Breast epithelium (tissue), 4 donors: Measurements from ENCODE around the gene PLEKHM2. TPM values are rescaled to one million over a fixed set of nuclear protein-coding genes. Genes with fewer than 3 reads are reported as not detected.

Experiments used
- DNase-seq, 2 donors: peaks; one replicate each; pipeline ENCODE4 v3.0.0-alpha.2; 2019; ENCODE audit warnings: low spot score in 2 of 2
- H3K27ac ChIP-seq, 2 donors: fragments of 200-600 bp; sonication (generic) in 1 of 2; one replicate each; pipeline ENCODE4 v1.5.1; 2016 to 2019; ENCODE audit warnings: mild to moderate bottlenecking in 1 of 2
- H3K27me3 ChIP-seq, 2 donors: fragments of 200-600 bp; sonication (generic) in 1 of 2; one replicate each; pipeline versions ENCODE4 v1.5.1 to v1.6.0; 2017 to 2019; ENCODE audit warnings: control low read depth in 1 of 2, mild to moderate bottlenecking in 1 of 2
- H3K36me3 ChIP-seq: fragments of 200-600 bp; one replicate; pipeline ENCODE4 v1.5.1; 2019
- H3K4me1 ChIP-seq, 2 donors: fragments of 200-600 bp; sonication (generic); one replicate each; pipeline ENCODE4 v1.5.1; 2016 to 2019; ENCODE audit warnings: control low read depth in 1 of 2
- H3K4me3 ChIP-seq, 3 donors: fragments of 200-600 bp; sonication (generic); 1 replicate in 2 of 3; 2 replicates in 1 of 3; pipeline ENCODE4 v1.5.1; 2016 to 2019; ENCODE audit warnings: mild to moderate bottlenecking in 3 of 3, moderate library complexity in 2 of 3
- H3K9me3 ChIP-seq, 2 donors: fragments of 200-600 bp; sonication (generic) in 1 of 2; one replicate each; pipeline ENCODE4 v1.5.1; 2016 to 2019; ENCODE audit warnings: control low read depth in 1 of 2
- POLR2A ChIP-seq: fragments of 450-650 bp; IDR thresholded peaks from one replicate; pipeline ENCODE4 v1.6.1; 2016; ENCODE audit warnings: antibody characterized with exemption, mild to moderate bottlenecking, moderate library complexity
- POLR2AphosphoS5 ChIP-seq, 3 donors: sonication (generic); formaldehyde crosslinking; IDR thresholded peaks; one replicate each; pipeline ENCODE4 v1.6.1; 2017; ENCODE audit warnings: antibody characterized with exemption in 3 of 3
- intact Hi-C: fragments of 100-400 bp; cut with DNase I; formaldehyde crosslinking; loops from one replicate; pipeline ENCODE4 v1.15.1; 2023; ENCODE audit warnings: low total_unique reads
- total RNA-seq, 3 donors: library from RNA; depleted of rRNA; stranded (reverse); fragments of >200 nt; gene quantifications; one replicate each; pipeline ENCODE4 v1.1.0, GENCODE V29; 2016
- TF ChIP-seq, protein P1 (sequence below), 3 donors: fragments of 450-650 bp; IDR thresholded peaks; one replicate each; pipeline ENCODE4 v1.5.1; 2016 to 2017; ENCODE audit warnings: antibody characterized with exemption in 3 of 3, mild to moderate bottlenecking in 3 of 3, moderate library complexity in 3 of 3

Gene PLEKHM2
- total RNA-seq, 3 donors from 2014 or later: 29.7 to 56.5 (median 41.6) TPM

DNA sequence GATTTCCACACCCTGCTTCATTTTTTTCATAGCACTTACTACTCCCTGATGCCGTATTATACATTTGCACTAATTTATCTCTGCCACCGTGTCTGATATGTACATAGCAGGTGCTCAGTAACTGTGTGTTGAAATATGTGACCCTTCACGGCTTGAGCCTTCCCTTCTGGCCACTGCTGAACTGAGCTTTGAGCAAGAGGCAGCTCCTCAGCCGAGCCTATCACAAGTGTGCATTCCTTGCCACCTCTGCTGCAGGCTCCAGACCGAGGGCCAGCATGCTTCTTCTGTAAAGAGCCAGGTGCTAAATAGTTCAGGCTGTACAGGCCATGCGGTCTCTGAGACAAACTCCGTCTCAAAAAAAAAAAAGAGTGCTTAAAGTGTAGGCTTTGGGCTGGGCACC, 22.6 kb downstream of the PLEKHM2 start:
- Histone ChIP-seq H3K27me3 (no peaks in the 10 kb centered on the region), H3K36me3 (no peaks in the 10 kb centered on the region), H3K9me3 (no peaks in the 10 kb centered on the region), H3K4me1 (peaks cover 0 to 5% of the 10 kb centered on the region in 2 donors), H3K4me3 (no peak overlapping the region), H3K27ac (no peak overlapping the region)
- no peak for TF ChIP-seq POLR2A
- TF ChIP-seq POLR2AphosphoS5 (IDR thresholded peaks at IDR 0.05): no peak
- TF ChIP-seq, protein P1, sequence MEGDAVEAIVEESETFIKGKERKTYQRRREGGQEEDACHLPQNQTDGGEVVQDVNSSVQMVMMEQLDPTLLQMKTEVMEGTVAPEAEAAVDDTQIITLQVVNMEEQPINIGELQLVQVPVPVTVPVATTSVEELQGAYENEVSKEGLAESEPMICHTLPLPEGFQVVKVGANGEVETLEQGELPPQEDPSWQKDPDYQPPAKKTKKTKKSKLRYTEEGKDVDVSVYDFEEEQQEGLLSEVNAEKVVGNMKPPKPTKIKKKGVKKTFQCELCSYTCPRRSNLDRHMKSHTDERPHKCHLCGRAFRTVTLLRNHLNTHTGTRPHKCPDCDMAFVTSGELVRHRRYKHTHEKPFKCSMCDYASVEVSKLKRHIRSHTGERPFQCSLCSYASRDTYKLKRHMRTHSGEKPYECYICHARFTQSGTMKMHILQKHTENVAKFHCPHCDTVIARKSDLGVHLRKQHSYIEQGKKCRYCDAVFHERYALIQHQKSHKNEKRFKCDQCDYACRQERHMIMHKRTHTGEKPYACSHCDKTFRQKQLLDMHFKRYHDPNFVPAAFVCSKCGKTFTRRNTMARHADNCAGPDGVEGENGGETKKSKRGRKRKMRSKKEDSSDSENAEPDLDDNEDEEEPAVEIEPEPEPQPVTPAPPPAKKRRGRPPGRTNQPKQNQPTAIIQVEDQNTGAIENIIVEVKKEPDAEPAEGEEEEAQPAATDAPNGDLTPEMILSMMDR (IDR thresholded peaks at IDR 0.05): no peak
- DNase-seq: no peak
- intact Hi-C loops: no loop called here

DNA sequence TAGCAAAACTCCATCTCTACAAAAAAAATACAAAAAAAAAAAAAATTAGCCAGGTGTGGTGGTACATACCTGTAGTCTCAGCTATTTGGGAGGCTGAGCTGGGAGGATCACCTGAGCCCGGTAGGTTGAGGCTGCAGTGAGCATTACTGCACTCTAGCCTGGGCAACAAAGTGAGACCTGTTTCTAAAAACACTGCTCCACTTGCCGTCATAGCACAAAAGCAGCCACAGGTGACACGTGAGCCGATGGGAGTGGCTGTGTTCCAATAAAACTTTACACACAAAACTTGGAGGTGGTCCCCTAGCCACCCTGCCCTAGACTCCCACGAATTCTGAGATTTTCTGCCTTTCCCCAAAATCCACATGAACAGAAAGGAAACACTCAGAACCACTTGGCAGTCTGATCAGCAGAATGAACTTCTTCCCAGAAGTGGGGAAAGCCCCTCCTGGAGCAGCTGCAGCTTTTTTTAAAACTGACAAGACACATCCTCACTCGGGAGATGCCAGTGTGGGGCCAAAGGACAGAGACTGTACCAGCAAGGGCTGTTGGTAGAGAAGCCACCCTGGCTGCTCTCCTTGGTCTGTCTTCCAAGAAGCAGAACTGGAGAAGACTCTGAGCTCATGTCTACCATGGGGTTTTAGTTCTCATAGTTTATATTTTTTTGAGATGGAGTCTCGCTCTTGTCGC, 23.3 kb downstream of the PLEKHM2 start:
- H3K27me3 ChIP-seq: no peaks in the 10 kb centered on the region
- TF ChIP-seq POLR2AphosphoS5 (IDR thresholded peaks at IDR 0.05): no peak
- TF ChIP-seq, protein P1 (IDR thresholded peaks at IDR 0.05): no peak
- no peak for TF ChIP-seq POLR2A
- H3K27ac ChIP-seq: no peak overlapping the region
- H3K36me3 ChIP-seq: no peaks in the 10 kb centered on the region
- H3K9me3 ChIP-seq: no peaks in the 10 kb centered on the region
- DNase-seq: no peak
- H3K4me3 ChIP-seq: no peak overlapping the region
- H3K4me1 ChIP-seq: peaks cover 0 to 5% of the 10 kb centered on the region in 2 donors
- intact Hi-C loops: no loop called here

DNA sequence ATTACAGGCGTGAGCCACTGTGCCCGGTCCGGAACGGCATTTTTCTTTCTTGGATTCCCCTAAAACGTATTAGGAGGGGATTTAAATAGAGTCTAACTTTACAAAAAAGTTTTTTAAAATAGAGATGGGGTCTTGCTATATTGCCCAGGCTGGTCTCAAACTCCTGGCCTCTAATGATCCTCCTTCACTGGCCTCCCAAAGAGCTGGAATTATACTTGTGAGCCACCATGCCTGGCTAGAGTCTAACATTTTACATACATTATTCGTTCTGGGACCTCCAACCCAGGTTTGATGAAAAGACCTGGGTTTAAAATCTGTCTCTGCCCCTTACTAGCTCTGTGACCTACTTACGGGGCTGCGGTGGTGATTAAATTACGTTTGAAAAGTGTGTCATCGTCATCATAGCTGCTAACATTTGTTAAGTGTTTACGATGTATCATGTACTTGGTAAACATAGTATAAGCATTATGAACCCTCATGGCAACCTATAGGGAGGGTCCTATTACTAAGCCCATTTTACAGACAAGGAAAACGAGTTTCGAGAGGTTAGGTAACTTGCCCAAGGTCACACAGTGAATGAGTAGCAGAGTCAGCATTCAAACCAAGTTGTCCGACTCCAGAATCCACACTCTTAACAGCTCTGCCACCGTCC, 24.5 kb downstream of the PLEKHM2 start:
- Histone ChIP-seq H3K27ac (no peak overlapping the region), H3K27me3 (no peaks in the 10 kb centered on the region), H3K9me3 (no peaks in the 10 kb centered on the region), H3K36me3 (no peaks in the 10 kb centered on the region), H3K4me1 (no peaks in the 10 kb centered on the region), H3K4me3 (no peak overlapping the region)
- no peak for DNase-seq
- intact Hi-C loops: no loop called here
- TF ChIP-seq, protein P1 (IDR thresholded peaks at IDR 0.05): no peak
- TF ChIP-seq POLR2AphosphoS5 (IDR thresholded peaks at IDR 0.05): no peak
- no peak for TF ChIP-seq POLR2A

DNA sequence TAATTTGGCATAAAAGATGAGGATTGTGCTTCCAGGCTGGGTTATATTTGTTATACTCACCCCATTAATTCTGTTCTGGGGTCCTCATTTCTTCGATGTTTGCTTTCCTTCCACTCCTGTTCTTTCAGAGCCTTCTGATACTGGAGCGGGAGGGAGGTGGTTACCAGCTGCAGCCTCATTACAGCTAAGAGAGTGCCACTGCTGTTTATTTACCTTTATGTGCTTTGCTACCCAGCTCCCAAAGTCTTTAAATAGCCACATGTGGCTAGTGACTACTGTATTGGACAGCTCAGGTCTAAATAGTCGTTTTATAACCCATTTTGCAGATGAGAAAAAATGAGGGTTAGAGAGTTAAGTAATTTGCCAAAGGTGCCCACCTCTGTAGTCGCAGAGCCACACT, 25.1 kb downstream of the PLEKHM2 start:
- peaks cover 0 to 1% of the 10 kb centered on the region in 2 donors for H3K4me1 ChIP-seq
- H3K36me3 ChIP-seq: no peaks in the 10 kb centered on the region
- no peak overlapping the region for H3K4me3 ChIP-seq
- no peaks in the 10 kb centered on the region for H3K9me3 ChIP-seq
- no peak overlapping the region for H3K27ac ChIP-seq
- TF ChIP-seq POLR2A (no peak), POLR2AphosphoS5 (IDR thresholded peaks at IDR 0.05) (no peak)
- TF ChIP-seq, protein P1 (IDR thresholded peaks at IDR 0.05): no peak
- intact Hi-C loops: no loop called here
- no peak for DNase-seq
- no peaks in the 10 kb centered on the region for H3K27me3 ChIP-seq

DNA sequence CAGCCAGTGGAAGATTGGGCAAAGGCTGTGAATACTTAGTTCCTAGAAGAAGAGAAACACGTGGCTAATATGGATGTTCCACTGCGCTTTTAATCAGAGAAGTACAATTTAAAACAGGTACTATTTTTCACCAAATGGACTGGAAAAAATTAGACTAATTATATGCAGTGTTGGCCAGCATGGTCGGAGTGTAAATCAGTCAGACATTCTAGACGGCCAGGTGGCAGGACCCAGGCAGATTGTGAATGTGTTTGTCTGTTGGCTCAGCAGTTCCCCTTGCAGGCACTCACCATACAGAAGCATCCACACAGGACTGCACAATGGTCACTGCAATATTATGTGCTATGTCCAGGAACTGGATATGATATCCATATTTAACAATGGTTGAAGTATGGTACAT, 28.0 kb downstream of the PLEKHM2 start:
- H3K4me1 ChIP-seq: peaks cover 0 to 10% of the 10 kb centered on the region in 2 donors
- intact Hi-C loops: no loop called here
- DNase-seq: no peak

More for the DNA sequence above, 28.0 kb downstream of the PLEKHM2 start:
- Histone ChIP-seq H3K27me3 (no peaks in the 10 kb centered on the region), H3K27ac (no peak overlapping the region), H3K9me3 (no peaks in the 10 kb centered on the region), H3K36me3 (peaks cover 6% of the 10 kb centered on the region), H3K4me3 (no peak overlapping the region)
- TF ChIP-seq, protein P1 (IDR thresholded peaks at IDR 0.05): no peak
- no peak for TF ChIP-seq POLR2A
- TF ChIP-seq POLR2AphosphoS5 (IDR thresholded peaks at IDR 0.05): no peak
